HG02623 (cell line): ENCODE measurements around the gene PCSK7.

Experiments
- ATAC-seq: cut with Tn5 transposase; IDR thresholded peaks from one replicate; pipeline ENCODE4 v1.9.1; 2021; ENCODE audit warnings: moderate library complexity; ENCODE audit not compliant: unreplicated experiment

Gene PCSK7

DNA sequence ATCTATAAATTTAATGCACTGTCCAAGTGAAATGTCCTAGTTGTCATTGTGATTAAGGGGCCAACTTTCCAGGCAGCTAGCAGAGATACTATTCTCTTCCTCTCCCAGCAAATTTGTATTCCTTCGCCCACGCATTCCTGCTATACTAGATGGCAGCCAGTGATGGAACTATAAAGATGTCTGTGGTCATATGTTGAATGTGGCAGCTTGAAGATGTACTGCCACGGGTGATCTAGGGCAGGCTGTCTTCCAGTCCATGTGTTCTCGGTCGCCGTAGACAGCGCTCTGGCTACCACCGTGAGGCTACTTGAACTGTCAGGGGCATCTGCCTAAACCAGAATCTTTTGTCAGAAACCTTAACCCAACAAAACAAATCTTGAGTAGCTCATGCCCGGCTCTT is 61.7 kb downstream of the PCSK7 start:
- no peak for ATAC-seq

DNA sequence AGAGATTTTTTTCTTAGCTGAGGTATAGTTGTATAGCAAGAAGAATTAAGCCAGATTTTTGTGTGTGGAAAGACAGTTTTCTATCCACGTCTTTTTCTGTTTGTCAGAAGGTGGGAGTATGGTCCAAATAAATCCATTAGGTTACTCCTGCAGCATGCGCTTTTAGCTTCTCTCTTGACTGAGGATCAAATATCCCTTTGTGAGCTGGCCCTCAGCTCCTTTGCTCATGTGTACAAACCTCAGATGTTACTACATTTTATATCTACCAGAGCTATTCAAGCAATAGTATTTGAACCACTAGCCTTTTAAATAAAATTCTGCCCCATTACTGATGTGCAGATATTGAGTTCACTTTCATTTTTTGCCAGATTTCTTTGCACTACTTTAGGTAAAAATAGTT is 62.1 kb downstream of the PCSK7 start:
- no peak for ATAC-seq

DNA sequence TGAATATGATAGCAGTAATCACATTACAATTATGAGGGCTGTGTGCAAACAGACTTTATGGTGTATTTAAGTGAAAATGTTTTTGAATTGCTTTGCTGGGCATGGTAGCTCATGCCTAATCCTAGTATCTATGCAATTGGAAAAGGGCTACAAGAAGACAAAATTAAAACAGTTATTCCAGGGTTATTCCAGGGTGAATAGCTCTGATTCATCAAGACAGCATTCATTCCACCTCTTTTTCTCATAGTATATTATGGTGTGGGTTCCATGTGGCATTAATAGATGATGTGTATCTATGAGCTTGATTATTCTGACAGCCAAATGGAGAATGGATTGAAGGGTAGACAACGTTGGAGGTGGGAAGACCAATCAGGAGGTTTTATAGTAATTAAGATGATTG is 65.4 kb downstream of the PCSK7 start:
- no peak for ATAC-seq

DNA sequence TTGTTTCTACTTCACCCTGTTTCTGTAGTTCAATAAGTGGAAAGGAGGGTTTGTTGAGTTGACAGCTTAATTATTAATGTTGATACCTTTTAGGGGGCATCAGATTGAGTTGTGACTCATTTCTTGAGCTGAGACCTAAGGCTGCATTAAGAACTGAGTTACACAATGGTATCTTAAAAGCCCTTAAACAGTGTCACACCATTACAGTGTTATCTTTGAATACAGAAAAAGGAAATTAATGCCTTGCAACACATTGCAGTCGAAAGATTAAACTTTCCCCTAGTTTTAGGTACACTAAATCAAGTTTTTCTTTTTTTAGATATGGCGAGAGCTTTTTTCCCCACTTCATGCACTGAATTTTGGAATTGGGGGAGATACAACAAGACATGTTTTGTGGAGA is 71.0 kb downstream of the PCSK7 start:
- ATAC-seq: no peak

DNA sequence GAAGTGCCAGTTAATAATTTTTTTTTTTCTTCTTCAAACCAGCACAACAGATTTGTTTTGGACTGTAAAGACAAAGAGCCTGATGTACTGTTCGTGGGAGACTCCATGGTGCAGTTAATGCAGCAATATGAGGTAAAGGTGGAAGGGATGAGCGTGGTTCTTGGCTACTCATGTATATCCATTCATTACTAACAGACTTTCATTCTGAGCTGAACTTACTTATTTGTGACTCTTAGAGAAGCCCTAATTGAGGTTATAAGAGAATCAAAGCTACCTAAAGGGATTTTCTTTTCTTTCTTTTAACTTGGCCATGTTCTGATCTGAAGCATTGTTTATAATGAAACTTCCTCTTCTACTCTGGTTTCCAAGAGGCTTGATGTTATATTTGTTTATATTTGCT is 72.0 kb downstream of the PCSK7 start:
- ATAC-seq: no peak

DNA sequence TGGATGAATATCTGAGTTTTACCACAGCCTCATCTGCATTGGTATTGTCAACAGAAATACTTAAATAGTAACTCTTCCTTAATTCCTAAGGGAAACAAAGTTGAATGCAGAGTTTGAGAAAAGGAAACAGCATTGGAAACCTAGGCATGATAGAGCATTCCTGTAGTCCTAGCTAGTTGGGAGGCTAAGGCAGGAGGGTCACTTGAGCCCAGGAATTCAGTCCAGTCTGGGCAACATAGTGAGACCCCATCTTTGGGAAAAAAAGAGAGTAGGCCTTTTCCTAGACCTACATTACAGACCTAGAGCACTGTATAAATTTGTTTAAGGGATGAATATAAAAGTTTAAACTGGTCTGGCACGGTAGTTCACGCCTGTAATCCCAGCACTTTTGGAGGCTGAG is 74.4 kb downstream of the PCSK7 start:
- ATAC-seq: no peak

DNA sequence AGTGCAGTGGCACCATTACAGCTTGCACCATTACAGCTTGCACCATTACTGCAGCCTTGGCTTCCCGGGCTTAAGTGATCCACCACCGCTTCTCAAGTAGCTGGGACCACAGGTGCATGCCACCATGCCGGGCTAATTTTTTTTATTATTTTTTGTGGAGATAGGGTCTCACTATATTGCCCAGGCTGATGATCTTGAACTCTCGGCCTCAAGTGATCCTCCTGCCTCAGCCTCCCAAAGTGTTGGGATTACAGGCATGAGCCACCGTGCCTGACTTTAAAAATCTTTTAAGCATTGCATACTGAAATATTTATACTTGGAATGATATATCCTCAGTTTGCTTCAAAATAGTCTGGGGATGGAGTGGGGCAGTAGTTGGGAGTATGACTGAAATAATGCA is 77.4 kb downstream of the PCSK7 start:
- ATAC-seq: no peak
